ENCODE data around the gene BRSK1. TPM values are rescaled to one million over a fixed set of nuclear protein-coding genes. Genes with fewer than 3 reads are reported as not detected.
"Not testable (repeated sequence)": the region's sequence is repeated elsewhere in the genome, so short reads cannot be mapped to it uniquely, and the experiment has no call there.

BRSK1 gene
- total RNA-seq, 4 donors from 2014 or later: 4.1 to 17.1 (median 12.0) TPM; not detected in 1

GRCh38 chr19:55320844-55321419 lies 37.1 kb downstream of the BRSK1 start:
- intact Hi-C loops (cut with DNase I; ENCODE audit: low total_unique reads): no loop called here
- TF ChIP-seq POLR2A (IDR thresholded peaks at IDR 0.05) (no peak), CTCF (IDR thresholded peaks at IDR 0.05) (no peak)
- no peak overlapping the region for H3K27ac ChIP-seq
- no peak overlapping the region for H3K4me3 ChIP-seq
- H3K27me3 ChIP-seq: no peaks in the 10 kb centered on the region
- H3K9me3 ChIP-seq: no peaks in the 10 kb centered on the region
- no peaks in the 10 kb centered on the region for H3K36me3 ChIP-seq
- H3K4me1 ChIP-seq: no peaks in the 10 kb centered on the region
- no peak for DNase-seq

GRCh38 chr19:55321466-55322137 lies 37.8 kb downstream of the BRSK1 start:
- Histone ChIP-seq H3K27ac (no peak overlapping the region), H3K27me3 (no peaks in the 10 kb centered on the region), H3K4me3 (no peak overlapping the region), H3K4me1 (no peaks in the 10 kb centered on the region), H3K9me3 (no peaks in the 10 kb centered on the region), H3K36me3 (no peaks in the 10 kb centered on the region)
- DNase-seq: no peak
- TF ChIP-seq POLR2A (IDR thresholded peaks at IDR 0.05): no peak
- TF ChIP-seq CTCF (IDR thresholded peaks at IDR 0.05): no peak
- intact Hi-C loops (cut with DNase I; ENCODE audit: low total_unique reads): no loop called here

GRCh38 chr19:55322204-55322885 lies 38.5 kb downstream of the BRSK1 start:
- no peak overlapping the region for H3K4me3 ChIP-seq
- no peak for TF ChIP-seq CTCF (IDR thresholded peaks at IDR 0.05)
- no peak for TF ChIP-seq POLR2A (IDR thresholded peaks at IDR 0.05)
- no peaks in the 10 kb centered on the region for H3K36me3 ChIP-seq
- DNase-seq: no peak
- H3K9me3 ChIP-seq: no peaks in the 10 kb centered on the region
- H3K27me3 ChIP-seq: no peaks in the 10 kb centered on the region
- intact Hi-C loops (cut with DNase I; ENCODE audit: low total_unique reads): no loop called here
- no peak overlapping the region for H3K27ac ChIP-seq
- H3K4me1 ChIP-seq: no peaks in the 10 kb centered on the region

GRCh38 chr19:55324662-55325061 lies 40.9 kb downstream of the BRSK1 start:
- Histone ChIP-seq H3K36me3 (no peaks in the 10 kb centered on the region), H3K27ac (no peak overlapping the region), H3K4me3 (no peak overlapping the region), H3K9me3 (no peaks in the 10 kb centered on the region), H3K4me1 (no peaks in the 10 kb centered on the region), H3K27me3 (no peaks in the 10 kb centered on the region)
- no peak for DNase-seq
- no peak for TF ChIP-seq POLR2A (IDR thresholded peaks at IDR 0.05)
- TF ChIP-seq CTCF (IDR thresholded peaks at IDR 0.05): no peak
- intact Hi-C loops (cut with DNase I; ENCODE audit: low total_unique reads): no loop called here

- no peak for TF ChIP-seq POLR2A (IDR thresholded peaks at IDR 0.05)
- Histone ChIP-seq H3K4me3 (no peak within 1 kb of the TSS), H3K4me1 (no peaks in the 10 kb centered on the region), H3K9me3 (no peaks in the 10 kb centered on the region), H3K36me3 (no peaks in the 10 kb centered on the region), H3K27ac (no peak within 1 kb of the TSS), H3K27me3 (no peaks in the 10 kb centered on the region)
- no peak for DNase-seq
- intact Hi-C loops (cut with DNase I; ENCODE audit: low total_unique reads): no loop called here
Observed at GRCh38 chr19:55325172-55325571, 41.4 kb downstream of the BRSK1 start, which contains the start of gene TMEM150B. Gene TMEM150B (minus strand): TSS chr19:55325341. CDS start chr19:55321036, 4,305 bp downstream.

- H3K4me1 ChIP-seq; H3K36me3 ChIP-seq; H3K9me3 ChIP-seq; DNase-seq; H3K27me3 ChIP-seq; H3K4me3 ChIP-seq; H3K27ac ChIP-seq; intact Hi-C loops (cut with DNase I; ENCODE audit: low total_unique reads): not testable (repeated sequence)
Observed at GRCh38 chr19:55328774-55329318, 45.0 kb downstream of the BRSK1 start.

- H3K9me3 ChIP-seq; H3K27ac ChIP-seq; H3K27me3 ChIP-seq; H3K36me3 ChIP-seq; H3K4me1 ChIP-seq; H3K4me3 ChIP-seq; DNase-seq; intact Hi-C loops (cut with DNase I; ENCODE audit: low total_unique reads): not testable (repeated sequence)
Observed at GRCh38 chr19:55329791-55330190, 46.0 kb downstream of the BRSK1 start.
